Activated T-helper 1 cell treated with Interleukin-2 at 50 U/mL for 16 hours (primary cell): ENCODE results near the gene ADCY1.

Source experiments
- DNase-seq: peaks from one replicate; pipeline ENCODE4 v3.0.0-alpha.2; 2020; ENCODE audit warnings: low read depth

ADCY1 gene

GRCh38 chr7:45677311-45677900 lies 103.2 kb downstream of the ADCY1 start:
- DNase-seq: no peak

GRCh38 chr7:45679516-45679915 lies 105.3 kb downstream of the ADCY1 start:
- DNase-seq: no peak

- no peak for DNase-seq
These were observed 106.6 kb downstream of the ADCY1 start for GRCh38 chr7:45680776-45681175.

- DNase-seq: no peak
These were observed 107.6 kb downstream of the ADCY1 start for GRCh38 chr7:45681596-45682357.

- DNase-seq: no peak
These were observed 108.2 kb downstream of the ADCY1 start for GRCh38 chr7:45682358-45682735.

GRCh38 chr7:45682836-45683555 lies 108.8 kb downstream of the ADCY1 start:
- no peak for DNase-seq

GRCh38 chr7:45683556-45684148 lies 109.5 kb downstream of the ADCY1 start:
- DNase-seq: no peak

- DNase-seq: no peak
These were observed 110.9 kb downstream of the ADCY1 start for GRCh38 chr7:45684910-45685618.

- no peak for DNase-seq
These were observed 111.6 kb downstream of the ADCY1 start for GRCh38 chr7:45685619-45686240.

GRCh38 chr7:45686441-45687184 lies 112.4 kb downstream of the ADCY1 start:
- no peak for DNase-seq

GRCh38 chr7:45687185-45687560 lies 113.0 kb downstream of the ADCY1 start:
- no peak for DNase-seq

- DNase-seq: no peak
These were observed 113.6 kb downstream of the ADCY1 start for GRCh38 chr7:45687721-45688120.

GRCh38 chr7:45688382-45688781 lies 114.2 kb downstream of the ADCY1 start:
- DNase-seq: no peak

- no peak for DNase-seq
These were observed 115.0 kb downstream of the ADCY1 start for GRCh38 chr7:45689011-45689796.

- no peak for DNase-seq
These were observed 115.9 kb downstream of the ADCY1 start for GRCh38 chr7:45689797-45690761.

GRCh38 chr7:45690762-45691150 lies 116.6 kb downstream of the ADCY1 start:
- DNase-seq: no peak

GRCh38 chr7:45691155-45691656 lies 117.0 kb downstream of the ADCY1 start:
- DNase-seq: no peak

GRCh38 chr7:45692031-45692430 lies 117.9 kb downstream of the ADCY1 start:
- DNase-seq: no peak
